Panc1 (cell line): ENCODE data around the gene MPRIP. TPM values are rescaled to one million over a fixed set of nuclear protein-coding genes. Genes with fewer than 3 reads are reported as not detected.

Source experiments
- ATAC-seq: fragments of 200-7000 bp; cut with Tn5 transposase; 2 replicates; pipeline ENCODE4 v1.9.1; 2020; ENCODE audit warnings: mild to moderate bottlenecking, moderate library complexity
- BruUV-seq: library from RNA; stranded (reverse); fragments of 400-500 nt; replicated peaks from 2 replicates; lab custom pipeline; 2021; lab: Mats Ljungman, UMichigan
- CTCF ChIA-PET: fragments of 300-600 bp; sonication (Branson Sonifier 250); formaldehyde crosslinking; loops from one replicate; lab custom pipeline; 2022; ENCODE audit warnings: antibody characterized with exemption; lab: Charles Lee
- POLR2A ChIA-PET: fragments of 300-600 bp; sonication (Branson Sonifier 250); formaldehyde crosslinking; loops from one replicate; lab custom pipeline; 2022; ENCODE audit warnings: antibody characterized with exemption; lab: Charles Lee
- DNase-seq: peaks from one replicate; pipeline ENCODE4 v3.0.0-alpha.2; 2010; ENCODE audit warnings: low read depth, low spot score
- H3K27ac ChIP-seq: 2 replicates; pipeline ENCODE4 v1.5.1; 2011; ENCODE audit warnings: mild to moderate bottlenecking, low read length, inconsistent platforms
- H3K27me3 ChIP-seq: fragments of 200-500 bp; sonication (Bioruptor generic); 2 replicates; pipeline ENCODE4 v1.6.0; 2014; ENCODE audit warnings: low read length, inconsistent platforms; ENCODE audit not compliant: control insufficient read depth, insufficient read depth
- H3K36me3 ChIP-seq: fragments of 200-500 bp; sonication (Bioruptor generic); 2 replicates; pipeline ENCODE4 v1.5.1; 2014; ENCODE audit warnings: inconsistent platforms, mild to moderate bottlenecking, low read length, moderate library complexity; ENCODE audit not compliant: control insufficient read depth, insufficient read depth
- H3K4me1 ChIP-seq: 2 replicates; pipeline ENCODE4 v1.5.1; 2011; ENCODE audit warnings: inconsistent platforms, mild to moderate bottlenecking, low read length, moderate library complexity; ENCODE audit not compliant: control insufficient read depth, insufficient read depth
- H3K4me3 ChIP-seq, 2 experiments: 2 replicates each; pipeline ENCODE4 v1.5.1; 2011 to 2012; ENCODE audit warnings: low read depth in 2 of 2, low read length in 2 of 2, mild to moderate bottlenecking in 2 of 2, inconsistent platforms in 1 of 2, moderate library complexity in 1 of 2
- H3K9me3 ChIP-seq: fragments of 200-500 bp; sonication (Bioruptor generic); 2 replicates; pipeline ENCODE4 v1.5.1; 2014; ENCODE audit warnings: low read depth, mild to moderate bottlenecking, inconsistent platforms, low read length, moderate library complexity; ENCODE audit not compliant: control insufficient read depth, insufficient read depth
- POLR2AphosphoS5 ChIP-seq: IDR thresholded peaks from 2 replicates; pipeline ENCODE4 v1.6.1; 2012; ENCODE audit warnings: mild to moderate bottlenecking, low read depth, low read length, moderate library complexity
- SIN3A ChIP-seq: IDR thresholded peaks from 2 replicates; pipeline ENCODE4 v1.6.1; 2012; ENCODE audit warnings: low read depth, mild to moderate bottlenecking, low read length, moderate library complexity, borderline replicate concordance; ENCODE audit not compliant: insufficient read depth
- TCF7L2 ChIP-seq: IDR thresholded peaks from 2 replicates; pipeline ENCODE4 v1.6.1; 2011; ENCODE audit warnings: mild to moderate bottlenecking, low read depth, low read length, inconsistent platforms
- in situ Hi-C: cut with HindIII; loops from 2 replicates; pipeline ENCODE4 v1.10.0; 2016; ENCODE audit warnings: low sequenced_read_pairs, low pct_unique_long_range_greater_than_20kb
- intact Hi-C: fragments of 100-400 bp; cut with micrococcal nuclease; formaldehyde crosslinking; loops from one replicate; pipeline ENCODE4 v1.10.0; 2022; ENCODE audit not compliant: unreplicated experiment
- total RNA-seq: library from RNA; stranded (reverse); gene quantifications from one replicate; pipeline ENCODE4 v1.2.1, GENCODE V29; 2021; ENCODE audit not compliant: unreplicated experiment
- TF ChIP-seq, protein P1 (sequence below), 2 experiments: IDR thresholded peaks; 2 replicates each; pipeline ENCODE4 v1.6.1; 2011 to 2012; ENCODE audit warnings: low read depth in 2 of 2, control low read depth in 1 of 2, low read length in 1 of 2, mild to moderate bottlenecking in 1 of 2, moderate library complexity in 1 of 2; ENCODE audit not compliant: insufficient read depth in 1 of 2
- TF ChIP-seq, protein P2 (sequence below): fragments of 450-650 bp; IDR thresholded peaks from 2 replicates; pipeline ENCODE4 v1.5.1; 2017; ENCODE audit warnings: mild to moderate bottlenecking

The MPRIP gene
- total RNA-seq, 1 experiment from 2014 or later = 155 TPM

DNA sequence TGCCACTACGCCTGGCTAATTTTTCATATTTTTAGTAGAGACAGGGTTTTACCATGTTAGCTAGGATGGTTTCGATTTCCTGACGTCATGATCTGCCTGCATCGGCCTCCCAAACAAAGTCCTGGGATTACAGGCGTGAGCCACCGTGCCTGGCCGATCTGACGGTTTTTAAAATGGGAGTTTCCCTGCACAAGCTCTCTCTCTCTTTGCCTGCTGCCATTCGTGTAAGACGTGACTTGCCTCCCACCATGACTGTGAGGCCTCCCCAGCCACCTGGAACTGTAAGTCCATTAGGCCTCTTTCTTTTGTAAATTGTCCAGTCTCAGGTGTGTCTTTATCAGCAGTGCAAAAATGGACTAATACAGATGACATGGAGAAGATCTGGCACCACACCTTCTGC is 199.4 kb downstream of the MPRIP start:
- Histone ChIP-seq H3K27me3 (no peaks in the 10 kb centered on the region), H3K27ac (no peak overlapping the region), H3K4me1 (peaks cover 3% of the 10 kb centered on the region; the same call in 1 of the 2 replicates), H3K36me3 (peaks cover 4% of the 10 kb centered on the region), H3K9me3 (no peaks in the 10 kb centered on the region), H3K4me3 (no peak overlapping the region)
- ChIA-PET POLR2A (no interaction called here), CTCF (no interaction called here)
- TF ChIP-seq, protein P1, sequence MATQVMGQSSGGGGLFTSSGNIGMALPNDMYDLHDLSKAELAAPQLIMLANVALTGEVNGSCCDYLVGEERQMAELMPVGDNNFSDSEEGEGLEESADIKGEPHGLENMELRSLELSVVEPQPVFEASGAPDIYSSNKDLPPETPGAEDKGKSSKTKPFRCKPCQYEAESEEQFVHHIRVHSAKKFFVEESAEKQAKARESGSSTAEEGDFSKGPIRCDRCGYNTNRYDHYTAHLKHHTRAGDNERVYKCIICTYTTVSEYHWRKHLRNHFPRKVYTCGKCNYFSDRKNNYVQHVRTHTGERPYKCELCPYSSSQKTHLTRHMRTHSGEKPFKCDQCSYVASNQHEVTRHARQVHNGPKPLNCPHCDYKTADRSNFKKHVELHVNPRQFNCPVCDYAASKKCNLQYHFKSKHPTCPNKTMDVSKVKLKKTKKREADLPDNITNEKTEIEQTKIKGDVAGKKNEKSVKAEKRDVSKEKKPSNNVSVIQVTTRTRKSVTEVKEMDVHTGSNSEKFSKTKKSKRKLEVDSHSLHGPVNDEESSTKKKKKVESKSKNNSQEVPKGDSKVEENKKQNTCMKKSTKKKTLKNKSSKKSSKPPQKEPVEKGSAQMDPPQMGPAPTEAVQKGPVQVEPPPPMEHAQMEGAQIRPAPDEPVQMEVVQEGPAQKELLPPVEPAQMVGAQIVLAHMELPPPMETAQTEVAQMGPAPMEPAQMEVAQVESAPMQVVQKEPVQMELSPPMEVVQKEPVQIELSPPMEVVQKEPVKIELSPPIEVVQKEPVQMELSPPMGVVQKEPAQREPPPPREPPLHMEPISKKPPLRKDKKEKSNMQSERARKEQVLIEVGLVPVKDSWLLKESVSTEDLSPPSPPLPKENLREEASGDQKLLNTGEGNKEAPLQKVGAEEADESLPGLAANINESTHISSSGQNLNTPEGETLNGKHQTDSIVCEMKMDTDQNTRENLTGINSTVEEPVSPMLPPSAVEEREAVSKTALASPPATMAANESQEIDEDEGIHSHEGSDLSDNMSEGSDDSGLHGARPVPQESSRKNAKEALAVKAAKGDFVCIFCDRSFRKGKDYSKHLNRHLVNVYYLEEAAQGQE (IDR thresholded peaks at IDR 0.05; ENCODE audit: insufficient read depth in 1 of 2, low read depth in 2 of 2, low read length in 1 of 2) = no peak
- TF ChIP-seq TCF7L2 = no peak
- TF ChIP-seq, protein P2, sequence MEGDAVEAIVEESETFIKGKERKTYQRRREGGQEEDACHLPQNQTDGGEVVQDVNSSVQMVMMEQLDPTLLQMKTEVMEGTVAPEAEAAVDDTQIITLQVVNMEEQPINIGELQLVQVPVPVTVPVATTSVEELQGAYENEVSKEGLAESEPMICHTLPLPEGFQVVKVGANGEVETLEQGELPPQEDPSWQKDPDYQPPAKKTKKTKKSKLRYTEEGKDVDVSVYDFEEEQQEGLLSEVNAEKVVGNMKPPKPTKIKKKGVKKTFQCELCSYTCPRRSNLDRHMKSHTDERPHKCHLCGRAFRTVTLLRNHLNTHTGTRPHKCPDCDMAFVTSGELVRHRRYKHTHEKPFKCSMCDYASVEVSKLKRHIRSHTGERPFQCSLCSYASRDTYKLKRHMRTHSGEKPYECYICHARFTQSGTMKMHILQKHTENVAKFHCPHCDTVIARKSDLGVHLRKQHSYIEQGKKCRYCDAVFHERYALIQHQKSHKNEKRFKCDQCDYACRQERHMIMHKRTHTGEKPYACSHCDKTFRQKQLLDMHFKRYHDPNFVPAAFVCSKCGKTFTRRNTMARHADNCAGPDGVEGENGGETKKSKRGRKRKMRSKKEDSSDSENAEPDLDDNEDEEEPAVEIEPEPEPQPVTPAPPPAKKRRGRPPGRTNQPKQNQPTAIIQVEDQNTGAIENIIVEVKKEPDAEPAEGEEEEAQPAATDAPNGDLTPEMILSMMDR = no peak
- no peak for TF ChIP-seq POLR2AphosphoS5
- TF ChIP-seq SIN3A = no peak
- DNase-seq (no peak), ATAC-seq (no peak)
- intact Hi-C loops = no loop called here
- in situ Hi-C loops = no loop called here
- no TSS peak for BruUV-seq

DNA sequence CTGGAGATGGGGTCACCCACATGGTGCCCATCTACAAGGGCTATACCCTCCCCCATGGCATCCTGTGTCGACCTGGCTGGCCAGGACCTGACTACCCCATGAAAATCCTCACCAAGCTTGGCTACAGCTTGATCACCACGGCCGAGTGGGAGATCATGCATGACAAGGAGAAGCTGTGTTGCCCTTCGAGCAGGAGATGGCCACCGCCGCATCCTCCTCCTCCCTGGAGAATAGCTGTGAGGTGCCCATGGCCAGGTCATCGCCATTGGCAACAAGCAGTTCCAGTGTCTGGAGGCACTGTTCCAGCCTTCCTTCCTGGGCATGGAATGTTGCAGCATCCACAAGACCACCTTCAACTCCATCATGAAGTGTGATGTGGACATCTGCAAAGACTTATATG is 200.0 kb downstream of the MPRIP start:
- Histone ChIP-seq H3K4me1 (peaks cover 3% of the 10 kb centered on the region; the same call in 1 of the 2 replicates), H3K9me3 (no peaks in the 10 kb centered on the region), H3K36me3 (peaks cover 7% of the 10 kb centered on the region), H3K4me3 (no peak overlapping the region), H3K27me3 (no peaks in the 10 kb centered on the region), H3K27ac (no peak overlapping the region)
- ChIA-PET POLR2A (no interaction called here), CTCF (no interaction called here)
- DNase-seq = no peak
- ATAC-seq = no peak
- TF ChIP-seq TCF7L2 = no peak
- no peak for TF ChIP-seq SIN3A
- TF ChIP-seq, protein P1 (IDR thresholded peaks at IDR 0.05; ENCODE audit: insufficient read depth in 1 of 2, low read depth in 2 of 2, low read length in 1 of 2) = no peak
- no peak for TF ChIP-seq POLR2AphosphoS5
- TF ChIP-seq, protein P2 = no peak
- intact Hi-C loops = no loop called here
- no TSS peak for BruUV-seq
- in situ Hi-C loops = no loop called here
